Aorta (tissue), 5 donors: ENCODE data around the gene NKX2-2. TPM values are rescaled to one million over a fixed set of nuclear protein-coding genes. Genes with fewer than 3 reads are reported as not detected.
"Not testable (repeated sequence)": the region's sequence is repeated elsewhere in the genome, so short reads cannot be mapped to it uniquely, and the experiment has no call there.

Source experiments
- ATAC-seq: fragments of 200-7000 bp; cut with Tn5 transposase; one replicate; pipeline ENCODE4 v1.9.1; 2022; ENCODE audit warnings: moderate library complexity; ENCODE audit not compliant: low FRiP score
- DNase-seq, 2 donors: peaks; one replicate each; pipeline ENCODE4 v3.0.0-alpha.2; 2020
- H3K27ac ChIP-seq, 2 donors: one replicate each; pipeline ENCODE4 v1.5.1; 2013; ENCODE audit warnings: low read length in 2 of 2, mild to moderate bottlenecking in 2 of 2, moderate library complexity in 2 of 2, control low read depth in 1 of 2, inconsistent platforms in 1 of 2, low read depth in 1 of 2
- H3K27me3 ChIP-seq, 2 donors: one replicate each; pipeline ENCODE4 v1.6.1; 2013; ENCODE audit warnings: control low read depth in 1 of 2, low read length in 1 of 2, mild to moderate bottlenecking in 1 of 2, moderate library complexity in 1 of 2; ENCODE audit not compliant: insufficient read depth in 2 of 2, control insufficient read depth in 1 of 2
- H3K36me3 ChIP-seq, 2 donors: one replicate each; pipeline ENCODE4 v1.6.1; 2013; ENCODE audit warnings: control low read depth in 1 of 2, low read length in 1 of 2, mild to moderate bottlenecking in 1 of 2; ENCODE audit not compliant: insufficient read depth in 2 of 2, control insufficient read depth in 1 of 2
- H3K4me1 ChIP-seq, 2 donors: one replicate each; pipeline ENCODE4 v1.6.1; 2013; ENCODE audit warnings: low read length in 2 of 2, control low read depth in 1 of 2, mild to moderate bottlenecking in 1 of 2, moderate library complexity in 1 of 2; ENCODE audit not compliant: insufficient read depth in 2 of 2, control insufficient read depth in 1 of 2
- H3K4me3 ChIP-seq, 2 donors: one replicate each; pipeline ENCODE4 v1.5.1; 2013; ENCODE audit warnings: low read length in 2 of 2, control low read depth in 1 of 2, mild to moderate bottlenecking in 1 of 2
- H3K9me3 ChIP-seq: one replicate; pipeline ENCODE4 v1.6.1; 2013; ENCODE audit warnings: mild to moderate bottlenecking, low read length; ENCODE audit not compliant: control insufficient read depth
- WGBS, 2 donors: extraction: QIAGEN DNeasy Blood & Tissue Kit; methylation state at CpG; one replicate each; pipeline ENCODE4 v1.1.7; 2013; 5-methylcytosine and 5-hydroxymethylcytosine counted together
- intact Hi-C, 2 donors: fragments of 100-400 bp; cut with DNase I; formaldehyde crosslinking; loops; one replicate each; pipeline versions ENCODE4 v1.14.2 to v1.15.0; 2022
- polyA plus RNA-seq, 2 donors: library from polyadenylated mRNA; stranded (reverse); fragments of 200-250 nt; gene quantifications; one replicate each; pipeline ENCODE4 v1.2.3, GENCODE V29; 2013
- total RNA-seq, 2 donors: library from RNA; stranded (reverse); fragmentation: NEBNext Ultra II Directional; extraction: Animal tissue kit (Norgen Biotek cat#: 25700); gene quantifications; one replicate each; pipeline ENCODE4 v1.2.1, GENCODE V29; 2021
- donor health status: healthy with polysubstance abuse.
- donor health status: Bipolar disorder and iron deficiency.
- donor health status: DM: no; HTN: no; CAD: no.
- donor health status: DM: no; HTN: no; CAD: no.
- donor health status: DM: yes; HTN: yes; CAD: no.

NKX2-2 gene
- total and polyA plus RNA-seq, 4 donors, result 0.15 TPM; not detected in 3

DNA sequence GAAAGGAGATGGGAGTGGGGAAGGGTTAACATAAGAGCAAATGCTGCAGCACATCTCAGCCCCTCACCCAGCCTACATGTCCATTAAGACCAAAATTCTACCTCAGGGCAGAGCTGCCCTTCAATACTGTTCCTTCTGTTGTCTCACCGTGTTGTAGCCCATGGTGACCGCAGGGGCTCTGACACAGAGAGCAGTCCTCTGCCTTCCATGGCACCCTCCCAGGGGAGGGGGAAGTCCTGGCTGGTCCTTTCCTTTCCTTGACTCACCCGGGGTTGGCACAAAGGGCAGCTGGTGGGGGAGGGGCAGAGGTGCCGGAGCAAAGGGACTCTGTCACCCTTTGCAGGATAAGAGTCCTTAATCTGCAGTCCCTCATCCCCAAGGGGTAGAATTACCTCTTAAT lies 15.2 kb downstream of the NKX2-2 start:
- H3K27me3 ChIP-seq, result no peaks in the 10 kb centered on the region
- no peaks in the 10 kb centered on the region for H3K36me3 ChIP-seq
- intact Hi-C loops, result no loop called here
- no peaks in the 10 kb centered on the region for H3K4me1 ChIP-seq
- no peak overlapping the region for H3K4me3 ChIP-seq
- no peak overlapping the region for H3K27ac ChIP-seq
- WGBS, 2 donors, result 40 to 47% methylated on average over 4 of the region's 4 CpGs
- no peaks in the 10 kb centered on the region for H3K9me3 ChIP-seq
- ATAC-seq (no peak), DNase-seq (no peak)

- intact Hi-C loops, result no loop called here
- no peak for DNase-seq
- ATAC-seq, result no peak
- no peaks in the 10 kb centered on the region for H3K9me3 ChIP-seq
- no peaks in the 10 kb centered on the region for H3K4me1 ChIP-seq
- H3K36me3 ChIP-seq, result no peaks in the 10 kb centered on the region
- H3K27me3 ChIP-seq, result no peaks in the 10 kb centered on the region
- 48 to 56% methylated on average over 6 of the region's 6 CpGs for WGBS, 2 donors
- H3K4me3 ChIP-seq, result no peak overlapping the region
- no peak overlapping the region for H3K27ac ChIP-seq
Measured at GRCh38 chr20:21498195-21498594, 15.7 kb downstream of the NKX2-2 start.

DNA sequence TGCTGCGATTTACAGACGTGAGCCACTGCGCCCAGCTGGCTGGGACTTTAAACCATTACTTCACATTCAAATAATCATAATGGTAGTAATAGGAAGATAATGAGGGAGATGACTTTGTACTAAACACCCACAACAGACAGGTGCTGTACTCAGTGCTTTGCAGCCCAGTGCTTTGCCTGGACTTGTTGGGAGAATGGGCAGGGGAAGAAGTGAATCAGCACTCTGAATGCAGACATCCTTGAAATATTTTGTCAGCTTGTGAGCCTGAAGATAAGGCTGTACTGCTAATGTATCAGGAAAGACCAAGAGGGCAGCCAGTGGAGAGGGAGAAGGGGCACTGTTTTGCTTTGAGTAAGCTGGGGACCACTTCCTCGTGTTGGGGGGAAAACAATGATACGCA lies 17.4 kb downstream of the NKX2-2 start:
- no peaks in the 10 kb centered on the region for H3K4me1 ChIP-seq
- 80 to 86% methylated on average over 5 of the region's 5 CpGs for WGBS, 2 donors
- no peaks in the 10 kb centered on the region for H3K27me3 ChIP-seq
- no peak for ATAC-seq
- DNase-seq, result no peak
- no peaks in the 10 kb centered on the region for H3K36me3 ChIP-seq
- intact Hi-C loops, result no loop called here
- H3K27ac ChIP-seq, result no peak overlapping the region
- H3K9me3 ChIP-seq, result no peaks in the 10 kb centered on the region
- H3K4me3 ChIP-seq, result no peak overlapping the region

- WGBS, 2 donors, result 84 to 89% methylated on average over 6 of the region's 6 CpGs
- Histone ChIP-seq H3K9me3 (no peaks in the 10 kb centered on the region), H3K27me3 (no peaks in the 10 kb centered on the region), H3K27ac (no peak overlapping the region), H3K4me1 (no peaks in the 10 kb centered on the region), H3K36me3 (no peaks in the 10 kb centered on the region), H3K4me3 (no peak overlapping the region)
- DNase-seq (no peak), ATAC-seq (no peak)
- intact Hi-C loops, result no loop called here
Measured at GRCh38 chr20:21493049-21493448, 20.8 kb downstream of the NKX2-2 start.

GRCh38 chr20:21490105-21490504 lies 23.8 kb downstream of the NKX2-2 start:
- Histone ChIP-seq H3K27ac (no peak overlapping the region), H3K36me3 (no peaks in the 10 kb centered on the region), H3K4me3 (no peak overlapping the region), H3K27me3 (no peaks in the 10 kb centered on the region), H3K4me1 (no peaks in the 10 kb centered on the region), H3K9me3 (no peaks in the 10 kb centered on the region)
- no peak for DNase-seq
- no peak for ATAC-seq
- WGBS, 2 donors, result 34 to 40% methylated on average over 2 of the region's 2 CpGs
- intact Hi-C loops, result no loop called here

DNA sequence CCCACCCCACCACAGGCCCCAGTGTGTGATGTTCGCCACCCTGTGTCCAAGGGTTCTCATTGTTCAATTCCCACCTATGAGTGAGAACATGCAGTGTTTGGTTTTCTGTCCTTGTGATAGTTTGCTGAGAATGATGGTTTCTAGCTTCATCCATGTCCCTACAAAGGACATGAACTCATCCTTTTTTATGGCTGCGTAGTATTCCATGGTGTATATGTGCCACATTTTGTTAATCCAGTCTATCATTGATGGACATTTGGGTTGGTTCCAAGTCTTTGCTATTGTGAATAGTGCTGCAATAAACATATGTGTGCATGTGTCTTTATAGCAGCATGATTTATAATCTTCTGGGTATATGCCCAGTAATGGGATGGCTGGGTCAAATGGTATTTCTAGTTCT lies 33.7 kb downstream of the NKX2-2 start:
- DNase-seq, H3K4me3 ChIP-seq, H3K9me3 ChIP-seq, ATAC-seq, intact Hi-C loops, H3K27ac ChIP-seq, H3K27me3 ChIP-seq, H3K36me3 ChIP-seq, H3K4me1 ChIP-seq: not testable (repeated sequence)
- WGBS, 2 donors, result 83 to 88% methylated on average over 1 to 2 of the region's 2 CpGs

DNA sequence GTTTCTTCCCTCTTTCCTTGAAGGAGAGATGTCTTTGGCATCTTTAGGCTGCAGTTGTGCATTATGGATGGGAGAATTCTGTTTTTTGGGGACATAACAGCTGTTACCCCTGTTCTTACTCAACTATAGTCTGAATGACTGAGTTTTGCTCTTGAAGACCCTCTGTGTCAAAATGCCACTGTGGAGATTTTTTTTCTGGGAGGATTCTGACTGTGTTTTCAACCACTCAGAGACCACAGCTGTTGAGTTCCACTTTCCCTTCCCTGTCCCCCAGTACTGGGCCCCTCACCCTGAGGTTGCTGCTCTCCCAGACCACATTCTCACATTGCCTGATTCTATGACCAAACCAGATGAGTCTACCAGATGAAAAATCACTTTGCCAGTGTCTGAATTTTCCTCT lies 48.1 kb downstream of the NKX2-2 start:
- Histone ChIP-seq H3K27ac (no peak overlapping the region), H3K27me3 (no peaks in the 10 kb centered on the region), H3K9me3 (peaks cover 4% of the 10 kb centered on the region), H3K36me3 (no peaks in the 10 kb centered on the region), H3K4me1 (no peaks in the 10 kb centered on the region), H3K4me3 (no peak overlapping the region)
- DNase-seq, result no peak
- no peak for ATAC-seq
- intact Hi-C loops, result no loop called here

DNA sequence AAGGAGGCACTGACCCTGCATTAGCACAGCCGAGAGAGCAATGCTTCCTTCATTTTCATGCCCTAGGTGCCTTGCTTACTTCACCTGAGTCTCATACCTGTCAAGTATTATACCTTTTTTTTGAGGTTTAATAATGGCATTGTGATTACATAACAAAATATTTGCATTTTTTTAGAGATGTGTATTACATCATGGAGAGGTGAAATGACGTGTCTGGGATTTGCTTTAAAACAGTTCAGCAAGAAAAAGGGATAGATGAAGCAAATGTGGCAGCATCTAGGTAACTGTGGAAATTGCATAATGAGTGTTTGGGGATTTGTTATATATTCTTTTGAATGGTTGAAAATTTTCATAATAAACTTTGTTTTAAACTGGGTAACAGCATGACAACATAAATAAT lies 48.9 kb downstream of the NKX2-2 start:
- Histone ChIP-seq H3K4me1 (no peaks in the 10 kb centered on the region), H3K36me3 (no peaks in the 10 kb centered on the region), H3K27ac (no peak overlapping the region), H3K27me3 (no peaks in the 10 kb centered on the region), H3K9me3 (peaks cover 4% of the 10 kb centered on the region), H3K4me3 (no peak overlapping the region)
- ATAC-seq (no peak), DNase-seq (no peak)
- intact Hi-C loops, result no loop called here
- 75 to 76% methylated on average over 2 of the region's 2 CpGs for WGBS, 2 donors
